GM18520 (cell line): ENCODE data around the gene HMGA1.
A peak's percentile ranks its signal among the peaks of the same experiment; 100 is the strongest.

Experiments
- ATAC-seq: cut with Tn5 transposase; IDR thresholded peaks from one replicate; pipeline ENCODE4 v1.9.1; 2021; ENCODE audit not compliant: unreplicated experiment

HMGA1 gene

DNA sequence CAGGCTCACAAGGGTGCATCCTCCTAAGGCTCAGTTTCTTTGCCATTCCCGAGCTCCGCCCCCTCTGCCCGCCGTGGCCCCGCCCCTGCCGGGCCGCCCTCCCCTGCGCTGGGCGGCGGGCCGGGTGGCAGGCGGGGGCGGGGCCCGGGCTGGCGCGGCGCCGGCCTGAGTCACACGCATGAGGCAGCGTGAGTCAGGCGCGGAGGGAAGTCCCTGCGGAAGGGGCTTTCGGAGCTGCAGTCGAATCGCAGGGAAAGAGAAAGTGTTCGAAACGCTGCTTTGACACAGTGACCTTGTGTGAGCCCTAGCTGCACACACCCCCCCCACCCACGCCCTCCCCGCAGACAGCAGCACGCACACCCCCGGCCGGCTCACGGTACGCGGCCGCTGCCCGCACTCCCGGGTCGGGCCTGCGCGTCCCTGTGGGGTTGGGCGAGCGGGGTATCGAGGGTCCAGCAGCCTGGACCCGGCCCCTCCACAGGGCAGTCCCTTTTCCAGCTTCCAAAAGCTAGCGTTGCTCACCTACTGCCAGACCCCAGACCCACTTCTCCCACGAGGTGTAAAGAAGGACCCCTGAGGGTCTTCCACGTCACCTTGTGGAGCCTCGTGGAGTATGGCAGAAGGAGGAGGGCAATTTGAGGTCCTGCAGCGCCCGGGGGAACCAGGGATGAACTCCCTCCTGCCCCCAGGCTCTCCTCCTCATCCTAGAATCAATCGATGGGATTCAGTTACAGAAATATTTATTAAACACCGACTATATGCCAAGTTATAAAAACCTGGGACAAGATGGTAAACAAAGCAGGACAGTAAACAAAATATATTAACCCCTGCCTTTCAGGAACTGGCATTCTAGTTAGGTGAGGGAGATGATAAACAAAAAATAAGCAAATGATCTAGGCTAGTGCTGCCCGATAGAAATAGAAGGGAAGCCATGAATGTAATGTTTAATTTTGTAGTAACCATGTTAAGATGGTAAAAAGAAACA is 12.4 kb upstream of the HMGA1 start:
- ATAC-seq: peak; percentile 89

- no peak for ATAC-seq
These were observed 11.1 kb upstream of the HMGA1 start for GRCh38 chr6:34225551-34225950.

- no peak for ATAC-seq
These were observed 10.6 kb upstream of the HMGA1 start for GRCh38 chr6:34226066-34226465.

GRCh38 chr6:34226731-34227586 is 9.7 kb upstream of the HMGA1 start:
- no peak for ATAC-seq

GRCh38 chr6:34227761-34228421 is 8.8 kb upstream of the HMGA1 start:
- ATAC-seq: no peak

GRCh38 chr6:34229877-34230276 is 6.8 kb upstream of the HMGA1 start:
- no peak for ATAC-seq

- no peak for ATAC-seq
These were observed 5.9 kb upstream of the HMGA1 start for GRCh38 chr6:34230653-34231371.

DNA sequence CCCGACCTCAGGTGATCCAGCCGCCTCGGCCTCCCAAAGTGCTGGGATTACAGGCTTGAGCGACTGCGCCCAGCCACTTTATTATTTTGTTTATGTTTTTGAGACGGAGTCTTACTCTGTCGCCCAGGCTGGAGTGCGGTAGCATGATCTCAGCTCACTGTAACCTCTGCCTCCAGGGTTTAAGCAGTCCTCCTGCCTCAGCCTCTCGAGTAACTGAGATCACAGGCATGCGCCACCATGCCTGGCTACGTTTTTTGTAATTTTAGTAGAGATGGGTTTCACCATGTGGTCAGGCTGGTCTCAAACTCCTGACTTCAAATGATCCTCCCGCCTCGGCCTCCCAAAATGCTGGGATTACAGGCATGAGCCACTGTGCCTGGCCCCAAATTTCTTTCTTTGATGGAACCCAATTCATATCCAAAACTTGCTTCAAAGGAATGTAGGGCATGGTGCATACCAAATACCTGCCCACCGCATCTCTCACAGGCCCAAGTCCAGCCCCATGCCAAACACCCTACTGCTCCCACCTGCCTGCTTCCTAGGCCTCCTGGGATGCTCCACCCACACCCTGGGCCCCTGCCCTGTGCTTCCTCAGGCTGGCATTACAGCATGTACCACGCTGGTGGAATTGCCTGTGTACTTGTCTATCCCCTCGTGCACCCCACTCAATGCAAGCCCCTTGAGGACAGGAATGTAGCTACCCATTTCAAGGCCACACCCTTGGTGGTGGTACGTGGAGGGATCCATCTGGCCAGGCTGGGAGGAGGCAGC is 4.9 kb upstream of the HMGA1 start:
- no peak for ATAC-seq

GRCh38 chr6:34232901-34233300 is 3.8 kb upstream of the HMGA1 start:
- no peak for ATAC-seq

- ATAC-seq: no peak
These were observed 2.8 kb upstream of the HMGA1 start for GRCh38 chr6:34233867-34234266.

- no peak for ATAC-seq
These were observed 1.9 kb upstream of the HMGA1 start for GRCh38 chr6:34234667-34235306.

DNA sequence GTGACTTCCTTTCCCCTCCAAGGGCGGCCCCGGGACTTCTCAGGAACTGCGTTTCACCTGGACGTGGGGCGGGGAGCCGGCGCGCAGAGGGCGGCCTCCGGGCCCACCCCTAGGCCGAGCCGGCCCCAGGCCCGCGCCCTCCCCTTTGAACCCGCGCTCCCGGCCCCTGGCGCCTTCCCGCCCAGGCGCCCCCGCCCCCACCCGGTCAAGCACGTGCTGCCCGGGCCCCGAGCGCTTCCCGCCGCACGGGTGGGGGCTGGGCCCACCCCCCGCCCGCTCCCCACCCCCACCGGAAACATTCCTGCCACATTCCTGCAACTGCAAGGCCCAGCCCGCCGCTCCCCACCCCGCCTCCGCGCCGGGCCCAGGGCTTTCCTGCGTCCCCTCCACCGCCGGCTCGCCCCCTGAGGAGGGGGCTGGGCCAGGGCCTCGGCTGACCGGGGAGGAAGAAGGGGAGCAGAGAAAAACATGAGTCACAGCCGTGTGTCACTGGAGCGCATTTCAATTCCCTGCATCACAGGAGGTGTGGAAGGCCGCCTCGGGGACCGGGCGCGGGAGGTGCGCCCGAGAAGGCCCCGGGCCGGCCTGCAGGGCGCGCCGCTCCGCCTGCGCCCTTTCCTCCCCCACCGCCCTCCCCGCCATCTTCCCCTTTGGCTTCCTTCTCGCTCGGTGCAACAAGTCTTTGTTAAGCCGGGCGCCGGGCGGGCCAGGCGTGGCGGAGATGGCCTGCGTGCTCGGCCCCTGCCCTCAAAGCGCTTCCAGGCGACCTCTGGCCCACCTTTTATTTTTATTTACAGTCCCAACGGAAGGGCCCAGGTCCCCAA is 1.2 kb upstream of the HMGA1 start:
- no peak for ATAC-seq

GRCh38 chr6:34236131-34236442 is 586 bp upstream of the HMGA1 start:
- no peak for ATAC-seq

DNA sequence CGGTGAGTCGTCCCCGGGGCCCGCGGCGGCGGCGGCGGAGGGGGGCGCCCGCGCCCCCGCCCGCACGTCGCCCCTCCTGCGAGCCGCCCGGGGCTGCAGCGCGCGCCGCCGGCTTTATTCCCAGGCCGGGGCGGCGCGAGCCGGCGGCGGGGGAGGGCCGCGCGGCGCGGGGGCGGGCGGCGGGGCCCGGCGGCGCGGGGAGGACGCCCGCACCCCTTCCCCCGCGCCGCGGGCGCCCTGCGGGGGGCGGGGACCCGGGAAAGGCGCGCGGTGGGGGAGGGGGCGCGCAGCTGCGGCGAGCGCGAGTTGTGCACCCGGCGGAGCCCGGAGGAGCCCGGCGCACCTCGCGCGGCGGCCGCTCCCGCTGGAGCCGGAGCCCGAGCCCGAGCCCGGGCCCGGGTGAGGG is 646 bp downstream of the HMGA1 start:
- ATAC-seq: peak; percentile 0

DNA sequence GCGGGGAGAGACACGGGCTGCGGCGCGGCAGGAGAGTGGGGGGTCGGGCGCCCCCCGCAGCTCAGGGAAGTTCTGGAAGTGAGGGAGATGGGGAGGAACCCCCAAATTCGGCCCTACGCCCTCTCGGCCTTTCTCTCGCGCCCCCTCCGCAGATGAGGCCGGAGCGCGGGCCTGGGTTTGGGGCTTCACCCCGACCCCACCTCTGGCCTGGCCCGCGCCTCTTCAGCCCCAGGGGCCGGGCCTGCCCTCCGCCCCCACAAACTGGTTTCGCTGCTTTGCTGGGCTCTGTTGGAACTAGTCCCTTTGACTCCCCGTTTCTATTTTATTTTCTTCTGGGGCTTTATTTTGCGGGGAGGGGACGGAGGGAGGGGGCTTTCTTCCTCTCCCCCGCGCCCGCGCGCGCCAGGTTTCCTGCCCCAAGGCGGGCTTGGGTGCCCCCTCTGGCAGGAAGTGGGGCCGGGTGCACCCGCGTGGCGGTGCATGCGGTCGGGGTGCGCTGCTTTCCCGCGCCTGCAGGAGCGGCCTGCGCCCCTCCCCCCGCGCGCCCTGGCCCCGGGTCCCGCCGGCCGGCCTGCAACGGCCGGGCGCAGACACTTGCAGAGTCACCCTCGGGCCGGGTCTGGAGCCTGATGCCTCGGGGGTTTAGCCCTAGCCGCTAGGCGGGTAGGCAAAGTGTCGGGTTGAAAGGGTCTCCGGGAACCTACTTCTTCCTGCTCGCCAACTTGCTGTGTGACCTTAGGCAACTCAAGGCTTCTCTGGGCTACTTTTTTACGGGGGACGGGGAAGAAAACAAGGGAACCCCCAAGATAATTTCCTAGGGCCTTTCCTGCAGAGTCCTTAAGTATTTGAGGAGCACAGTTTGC is 1.3 kb downstream of the HMGA1 start:
- no peak for ATAC-seq

DNA sequence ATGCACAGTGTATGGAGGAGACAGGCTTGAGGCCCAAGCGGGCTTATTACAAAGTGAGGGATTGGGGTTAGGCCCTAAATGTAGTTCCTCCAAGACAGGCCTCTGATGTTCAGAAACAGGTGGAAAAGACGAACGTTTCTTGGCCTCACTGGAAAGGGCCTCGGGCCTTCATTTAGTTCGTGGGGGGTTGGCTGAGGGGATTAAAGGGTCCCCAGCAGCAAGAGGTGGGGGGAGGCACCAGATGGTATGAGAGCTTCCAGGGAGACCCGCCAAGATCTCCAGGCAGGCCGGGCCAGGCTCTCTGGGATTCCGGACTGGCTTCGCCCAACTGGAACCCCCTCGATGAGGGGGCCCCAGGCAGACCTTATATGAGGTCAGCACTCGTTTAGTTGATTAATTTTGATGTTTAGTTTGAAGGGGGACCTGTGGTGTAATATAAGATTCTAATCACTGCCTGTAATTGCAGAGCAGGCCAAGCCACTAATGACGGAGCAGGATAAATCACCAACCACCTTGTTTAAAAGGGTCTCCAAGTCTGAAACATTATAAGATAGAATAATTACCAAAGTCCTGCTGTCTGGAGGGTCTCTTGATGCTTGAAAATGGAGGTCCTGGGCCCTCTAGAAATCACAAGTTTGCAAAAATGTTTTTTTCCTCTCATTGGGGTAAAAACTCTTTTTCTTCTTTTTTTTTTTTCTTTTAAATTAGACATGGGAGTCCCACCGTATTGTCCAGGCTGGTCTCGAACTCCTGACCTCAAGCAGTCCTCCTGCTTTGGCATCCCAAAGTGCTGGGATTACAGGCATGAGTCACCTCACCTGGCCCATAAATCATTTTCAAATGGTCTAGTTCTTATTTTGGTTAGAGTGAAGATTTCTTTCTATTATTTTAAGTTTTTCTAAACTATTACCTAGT is 2.2 kb downstream of the HMGA1 start:
- no peak for ATAC-seq

GRCh38 chr6:34239500-34239825 is 2.8 kb downstream of the HMGA1 start:
- ATAC-seq: no peak
